NCI-H524 treated with DMSO at 0.1 percent for 48 hours (cell line): ENCODE data around the gene GZMM.

Experiments
- DNase-seq: peaks from one replicate; lab custom pipeline; 2025; lab: John Stamatoyannopoulos, UW

GZMM gene

GRCh38 chr19:535017-535835, 8.6 kb upstream of the GZMM start:
- DNase-seq = no peak

DNA sequence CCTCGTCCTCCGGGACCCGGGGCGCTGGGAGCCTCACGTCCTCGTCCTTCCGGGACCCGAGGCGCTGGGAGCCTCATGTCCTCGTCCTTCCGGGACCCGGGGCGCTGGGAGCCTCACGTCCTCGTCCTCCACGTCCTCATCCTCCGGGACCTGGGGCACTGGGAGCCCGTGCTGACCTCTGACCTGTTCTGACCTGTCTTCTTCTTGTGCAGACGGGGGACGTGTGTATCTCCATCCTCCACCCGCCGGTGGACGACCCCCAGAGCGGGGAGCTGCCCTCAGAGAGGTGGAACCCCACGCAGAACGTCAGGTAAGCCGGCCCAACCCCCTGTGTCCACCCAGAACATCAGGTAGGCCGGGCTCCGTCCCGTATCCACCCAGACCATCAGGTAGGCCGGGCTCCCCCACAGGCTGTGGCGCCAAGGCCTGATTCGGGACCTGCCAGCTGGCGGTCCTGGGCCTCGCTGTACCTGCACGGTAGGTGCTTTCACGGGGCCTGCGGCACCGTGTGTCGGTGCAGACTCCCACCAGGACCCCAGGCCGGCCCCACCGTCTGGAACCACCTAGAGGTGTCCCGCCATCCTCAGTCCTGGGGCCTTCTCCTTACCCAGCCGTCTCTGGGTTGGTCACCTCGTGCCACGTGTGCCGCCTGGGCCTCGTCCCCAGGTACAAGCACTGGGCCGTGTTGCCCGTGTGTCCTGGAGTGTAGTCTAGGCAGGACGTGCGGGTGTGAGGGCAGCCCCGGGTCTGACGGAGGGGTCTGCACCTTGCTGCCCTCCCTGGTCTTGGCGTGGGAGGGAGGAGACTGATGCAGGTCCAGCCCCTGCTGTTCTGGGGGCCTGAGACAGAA, 7.6 kb upstream of the GZMM start:
- no peak for DNase-seq

DNA sequence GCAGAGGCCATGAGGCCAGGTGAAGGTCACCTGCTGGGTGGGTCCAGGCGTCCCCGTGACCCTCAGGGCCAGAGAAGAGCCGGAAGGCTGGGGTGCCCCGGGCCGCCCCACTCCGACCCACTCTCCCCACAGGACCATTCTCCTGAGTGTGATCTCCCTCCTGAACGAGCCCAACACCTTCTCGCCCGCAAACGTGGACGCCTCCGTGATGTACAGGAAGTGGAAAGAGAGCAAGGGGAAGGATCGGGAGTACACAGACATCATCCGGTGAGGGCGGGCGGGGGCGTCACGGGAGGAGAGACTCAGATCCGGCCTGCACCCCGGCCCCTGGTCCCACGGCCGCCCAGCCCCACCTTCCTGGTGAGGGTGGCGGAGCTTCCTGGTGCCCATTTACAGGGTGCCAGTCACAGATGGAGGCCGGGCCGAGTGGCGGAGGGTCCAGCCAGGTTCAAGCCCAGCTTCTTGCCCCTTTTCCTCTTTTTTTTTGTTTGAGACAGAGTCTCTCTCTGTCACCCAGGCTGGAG, 6.9 kb upstream of the GZMM start:
- DNase-seq = no peak

DNA sequence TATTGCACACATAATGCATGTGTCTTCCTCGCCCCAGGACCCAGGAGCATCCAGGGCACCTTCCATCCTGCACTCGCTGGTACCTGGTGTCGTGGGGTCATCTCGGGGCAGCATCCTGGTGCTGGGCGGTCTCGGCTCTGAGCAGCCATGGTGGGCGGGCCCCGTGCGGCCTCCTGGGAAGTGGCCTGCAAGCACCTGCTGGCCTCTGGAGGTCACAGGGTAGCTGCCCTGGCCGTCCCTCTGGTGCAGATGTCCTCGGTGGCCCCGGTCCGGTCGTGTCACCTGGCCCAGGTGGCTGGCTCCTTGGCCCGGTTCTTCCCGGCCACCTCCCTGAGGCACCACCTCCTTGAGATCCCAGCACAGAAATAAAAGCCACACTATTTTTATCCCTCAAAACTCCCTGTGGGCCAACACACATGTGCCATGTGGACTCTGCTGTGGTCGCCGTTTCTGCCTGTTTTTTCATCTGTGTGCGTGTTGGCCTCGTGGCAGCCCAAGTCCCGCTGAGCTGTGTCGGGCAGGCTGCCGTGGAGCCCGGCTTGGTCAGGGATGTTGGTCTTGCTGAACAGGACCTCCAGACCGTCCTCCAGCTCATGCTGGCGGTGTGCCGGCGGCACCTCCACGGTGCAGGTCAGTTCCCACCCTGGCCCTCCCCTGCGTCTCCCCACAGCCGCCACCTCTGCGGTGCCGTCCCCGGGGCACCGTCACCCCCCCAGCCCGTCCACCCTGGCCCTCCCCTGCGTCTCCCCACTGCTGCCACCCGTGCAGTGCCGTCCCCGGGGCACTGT, 5.0 kb upstream of the GZMM start:
- no peak for DNase-seq

- DNase-seq = no peak
Measured at GRCh38 chr19:539429-540030, 4.3 kb upstream of the GZMM start.

DNA sequence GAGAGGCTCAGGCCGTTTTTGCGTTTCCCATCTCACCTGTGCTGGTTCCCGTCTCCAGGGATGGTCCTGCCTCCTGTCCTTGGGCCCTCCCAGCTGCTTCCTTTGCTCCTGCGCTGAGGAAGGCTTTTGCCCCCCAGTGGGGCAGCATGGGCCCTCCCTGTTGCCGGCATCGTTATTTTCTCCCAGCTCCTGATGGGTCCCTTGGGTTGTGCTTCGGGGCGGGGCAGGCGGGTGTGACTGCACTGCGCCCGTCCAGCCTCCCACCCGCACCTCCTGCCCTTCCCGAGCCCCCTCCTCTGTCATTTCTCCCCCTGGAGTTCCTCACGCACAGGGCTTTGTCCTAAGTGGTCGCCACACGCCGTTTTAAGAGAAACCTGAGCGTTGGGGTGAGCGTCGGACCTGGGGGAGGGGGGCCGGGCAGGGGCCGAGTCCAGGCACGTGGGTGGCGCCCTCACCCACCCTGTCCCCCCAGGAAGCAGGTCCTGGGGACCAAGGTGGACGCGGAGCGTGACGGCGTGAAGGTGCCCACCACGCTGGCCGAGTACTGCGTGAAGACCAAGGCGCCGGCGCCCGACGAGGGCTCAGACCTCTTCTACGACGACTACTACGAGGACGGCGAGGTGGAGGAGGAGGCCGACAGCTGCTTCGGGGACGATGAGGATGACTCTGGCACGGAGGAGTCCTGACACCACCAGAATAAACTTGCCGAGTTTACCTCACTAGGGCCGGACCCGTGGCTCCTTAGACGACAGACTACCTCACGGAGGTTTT, 2.8 kb upstream of the GZMM start:
- no peak for DNase-seq

- no peak for DNase-seq
Measured at GRCh38 chr19:541699-542098, 2.2 kb upstream of the GZMM start.

DNA sequence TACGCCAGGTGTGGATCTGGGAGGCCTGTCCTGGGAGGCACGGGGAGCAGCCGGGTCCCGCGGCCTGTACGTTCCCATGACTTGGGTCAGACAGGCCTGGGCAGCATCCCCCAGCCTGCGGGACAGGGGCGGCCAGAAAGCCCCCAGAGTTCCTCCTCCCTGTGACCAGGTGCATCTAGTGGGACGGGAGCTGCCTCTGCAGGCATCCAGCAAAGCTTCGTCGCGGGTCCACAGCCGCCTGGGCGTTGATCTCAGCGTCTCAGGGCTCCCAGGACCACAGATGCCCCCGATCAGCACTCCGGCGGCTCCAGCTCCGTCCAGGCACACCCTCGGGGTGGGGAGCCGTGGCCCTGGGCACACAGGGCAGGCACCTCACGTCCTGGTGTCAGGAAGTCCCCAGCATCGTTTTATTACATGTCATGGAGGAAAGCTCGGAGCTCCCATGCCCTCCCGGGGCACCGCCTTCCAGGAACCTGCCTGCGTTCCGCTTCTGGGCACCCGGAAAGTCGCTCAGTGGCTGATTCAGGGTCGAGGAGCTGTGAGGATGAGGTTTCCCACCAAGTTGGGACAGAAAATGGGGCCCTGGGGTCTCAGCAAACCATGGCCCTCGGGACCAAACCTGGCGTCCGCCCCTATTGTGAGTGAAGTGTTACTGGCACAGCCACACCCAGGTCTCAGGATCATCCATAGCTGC, 1.5 kb upstream of the GZMM start:
- DNase-seq = no peak

- no peak for DNase-seq
Measured at GRCh38 chr19:547117-547516, 3.3 kb downstream of the GZMM start.

DNA sequence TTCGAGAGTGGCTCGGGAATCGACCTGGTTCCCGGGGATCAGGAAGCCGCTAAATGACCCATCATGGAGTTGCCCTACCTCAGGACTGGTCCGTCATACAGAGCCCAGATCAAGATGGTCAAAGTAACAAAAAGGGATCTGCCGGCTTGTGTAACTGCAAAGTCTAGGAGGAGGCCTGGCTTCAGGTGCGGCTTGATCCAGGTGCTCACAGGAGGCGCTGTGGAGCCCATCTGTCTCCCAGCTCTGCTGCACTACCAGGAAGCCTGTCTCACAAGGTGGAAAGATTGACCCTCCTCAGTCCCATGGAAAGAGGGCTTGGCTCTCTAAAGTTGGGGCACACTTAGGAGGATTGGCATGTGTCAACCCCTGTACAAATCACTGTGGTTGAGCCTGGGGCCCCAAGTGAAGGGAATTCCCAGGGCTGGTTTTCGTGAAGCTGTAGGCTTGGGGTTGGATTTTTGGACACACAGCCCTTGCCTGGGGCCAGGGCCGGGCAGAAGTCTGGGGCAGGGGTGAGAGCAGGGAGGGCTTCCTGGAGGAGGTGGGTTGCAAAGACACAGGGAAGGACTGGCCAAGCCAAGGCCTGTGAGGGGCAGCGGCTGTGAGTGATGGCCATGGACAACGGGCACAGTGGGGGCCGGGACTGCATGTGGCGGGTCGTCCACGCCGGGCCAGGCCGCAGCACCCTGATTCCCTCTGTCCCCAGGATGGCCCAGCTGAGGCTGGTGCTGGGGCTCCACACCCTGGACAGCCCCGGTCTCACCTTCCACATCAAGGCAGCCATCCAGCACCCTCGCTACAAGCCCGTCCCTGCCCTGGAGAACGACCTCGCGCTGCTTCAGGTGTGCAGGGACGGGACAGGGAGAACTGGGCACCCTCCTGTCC, 4.2 kb downstream of the GZMM start:
- no peak for DNase-seq

- DNase-seq = no peak
Measured at GRCh38 chr19:548886-549830, 5.3 kb downstream of the GZMM start.

DNA sequence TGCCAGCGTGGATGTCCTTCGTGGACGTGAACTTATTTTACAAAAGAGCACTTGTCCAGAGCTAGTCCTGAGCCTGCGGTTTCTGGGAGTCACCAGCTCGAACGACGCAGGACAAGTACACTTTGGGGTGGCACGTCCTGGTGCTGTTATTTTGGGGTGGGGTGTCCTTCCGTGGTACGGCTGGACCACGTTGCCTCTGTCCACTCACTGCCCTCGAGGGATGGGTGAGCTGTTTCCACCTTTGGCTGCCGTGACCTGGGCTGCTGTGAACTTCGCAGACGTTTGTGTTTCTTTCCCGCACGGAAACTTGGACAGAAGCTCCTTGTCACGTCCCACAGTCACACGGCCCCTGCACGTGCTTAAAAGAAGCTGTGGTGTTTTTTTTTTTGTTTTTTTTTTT, 11.0 kb downstream of the GZMM start:
- DNase-seq = no peak

DNA sequence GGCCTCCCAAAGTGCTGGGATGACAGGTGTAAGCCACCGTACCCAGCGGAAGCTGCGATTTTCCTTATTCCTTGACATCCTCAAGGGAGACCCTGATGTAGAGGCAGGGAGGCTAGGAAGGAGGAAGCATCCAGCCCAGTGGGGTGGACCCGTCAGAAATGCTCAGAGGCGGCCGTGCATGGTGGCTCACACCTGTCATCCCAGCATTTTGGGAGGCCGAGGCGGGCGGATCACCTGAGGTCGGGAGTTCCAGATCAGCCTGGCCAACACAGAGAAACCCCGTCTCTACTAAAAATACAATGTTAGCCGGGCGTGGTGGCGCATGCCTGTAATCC, 11.6 kb downstream of the GZMM start:
- DNase-seq = no peak

GRCh38 chr19:556611-557382, 12.9 kb downstream of the GZMM start:
- DNase-seq = no peak

GRCh38 chr19:558770-559439, 15.1 kb downstream of the GZMM start:
- no peak for DNase-seq

DNA sequence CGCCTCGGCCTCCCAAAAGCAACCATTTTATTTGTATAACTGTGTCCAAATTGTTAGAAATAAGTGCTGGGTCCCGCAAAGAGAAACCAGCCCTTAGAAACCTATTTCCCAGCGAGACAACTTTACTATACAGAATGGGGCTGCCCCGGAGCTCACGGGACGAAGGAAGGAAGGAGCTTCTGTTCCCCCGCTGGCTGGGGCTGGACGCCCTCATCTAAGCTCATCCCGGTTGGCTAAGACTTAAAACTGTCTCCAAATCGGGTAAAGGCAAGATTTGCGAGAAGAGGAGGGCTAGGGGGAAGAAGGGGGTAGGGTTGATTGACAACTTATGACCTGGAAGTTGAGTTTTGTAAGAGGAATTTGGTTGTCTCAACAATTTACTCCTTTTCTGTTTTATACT, 16.3 kb downstream of the GZMM start:
- DNase-seq = no peak

- DNase-seq = no peak
Measured at GRCh38 chr19:566403-566802, 22.6 kb downstream of the GZMM start.
